Measurements from ENCODE around the gene NKD1.

- TF ChIP-seq POLR2A (IDR thresholded peaks at IDR 0.05) (no peak), CTCF (IDR thresholded peaks at IDR 0.05) (no peak), POLR2AphosphoS5 (IDR thresholded peaks at IDR 0.05) (no peak)
These were observed 147.1 kb downstream of the NKD1 start for GRCh38 chr16:50695017-50696000.

All from breast epithelium (tissue), 3 donors.